HepG2 (cell line): ENCODE measurements around the gene RGS19. TPM values are rescaled to one million over a fixed set of nuclear protein-coding genes. Genes with fewer than 3 reads are reported as not detected.

Experiments
- AKAP8 ChIP-seq: sonication (generic); formaldehyde crosslinking; IDR thresholded peaks from 2 replicates; pipeline ENCODE4 v1.5.1; 2020; ENCODE audit warnings: mild to moderate bottlenecking, missing genetic modification reagents
- DR1 ChIP-seq: sonication (generic); formaldehyde crosslinking; IDR thresholded peaks from 2 replicates; pipeline ENCODE4 v1.8.0; 2021; ENCODE audit warnings: mild to moderate bottlenecking, missing genetic modification reagents, inconsistent platforms
- HIC2 ChIP-seq: sonication (generic); formaldehyde crosslinking; IDR thresholded peaks from 2 replicates; pipeline ENCODE4 v1.9.0; 2022; ENCODE audit warnings: low read depth, missing genetic modification reagents
- KLF16 ChIP-seq, 2 experiments: sonication (generic) in 1 of 2; formaldehyde crosslinking in 1 of 2; IDR thresholded peaks; 2 replicates each; pipeline versions ENCODE4 v1.6.1 to v1.8.0; 2016 to 2023; ENCODE audit warnings: missing genetic modification reagents in 2 of 2, missing compliant biosample characterization in 1 of 2
- MAF1 ChIP-seq: sonication (generic); formaldehyde crosslinking; IDR thresholded peaks from 2 replicates; pipeline ENCODE4 v1.5.0; 2020; ENCODE audit warnings: missing genetic modification reagents, borderline replicate concordance
- MLLT10 ChIP-seq: sonication (generic); formaldehyde crosslinking; IDR thresholded peaks from 2 replicates; pipeline ENCODE4 v1.4.0; 2020; ENCODE audit warnings: missing genetic modification reagents
- MTA1 ChIP-seq: sonication (generic); formaldehyde crosslinking; IDR thresholded peaks from 2 replicates; pipeline ENCODE4 v1.4.0; 2020; ENCODE audit warnings: missing genetic modification reagents, mild to moderate bottlenecking, borderline replicate concordance
- MZF1 ChIP-seq: sonication (generic); formaldehyde crosslinking; IDR thresholded peaks from 2 replicates; pipeline ENCODE4 v1.8.1; 2023; ENCODE audit warnings: mild to moderate bottlenecking, missing genetic modification reagents, borderline replicate concordance
- NONO ChIP-seq, 2 experiments: fragments of 450-650 bp in 1 of 2; sonication (generic) in 1 of 2; formaldehyde crosslinking in 1 of 2; IDR thresholded peaks in 1 of 2; conservative IDR thresholded peaks in 1 of 2; 2 replicates each; pipeline versions ENCODE4 v1.6.1 to v1.8.0; 2017 to 2022; ENCODE audit warnings: mild to moderate bottlenecking in 1 of 2, missing genetic modification reagents in 1 of 2, moderate library complexity in 1 of 2
- NPAS2 ChIP-seq: sonication (generic); formaldehyde crosslinking; IDR thresholded peaks from 2 replicates; pipeline ENCODE4 v1.8.0; 2022; ENCODE audit warnings: mild to moderate bottlenecking, missing genetic modification reagents, borderline replicate concordance
- SNRNP70 ChIP-seq: fragments of 200-400 bp; formaldehyde crosslinking; IDR thresholded peaks from 2 replicates; pipeline ENCODE4 v1.6.1; 2017; ENCODE audit warnings: mild to moderate bottlenecking, low read depth, low read length, moderate library complexity
- TCF7L2 ChIP-seq: IDR thresholded peaks from 2 replicates; pipeline ENCODE4 v1.6.1; 2011; ENCODE audit warnings: mild to moderate bottlenecking, low read depth, low read length, moderate library complexity
- USF2 ChIP-seq, 2 experiments: sonication (generic) in 1 of 2; formaldehyde crosslinking in 1 of 2; IDR thresholded peaks; 2 replicates each; pipeline versions ENCODE4 v1.5.1 to v1.6.1; 2011 to 2020; ENCODE audit warnings: borderline replicate concordance in 1 of 2, low read depth in 1 of 2, low read length in 1 of 2, mild to moderate bottlenecking in 1 of 2, missing genetic modification reagents in 1 of 2, moderate library complexity in 1 of 2
- ZBTB37 ChIP-seq: sonication (generic); formaldehyde crosslinking; IDR thresholded peaks from 2 replicates; pipeline ENCODE4 v1.4.0; 2020; ENCODE audit warnings: mild to moderate bottlenecking, missing genetic modification reagents
- ZBTB46 ChIP-seq: sonication (generic); formaldehyde crosslinking; IDR thresholded peaks from 2 replicates; pipeline ENCODE4 v1.4.0; 2020; ENCODE audit warnings: mild to moderate bottlenecking, missing genetic modification reagents, borderline replicate concordance
- ZNF329 ChIP-seq: sonication (generic); formaldehyde crosslinking; IDR thresholded peaks from 2 replicates; pipeline ENCODE4 v1.9.0; 2021; ENCODE audit warnings: low read depth, mild to moderate bottlenecking, missing genetic modification reagents
- ZNF333 ChIP-seq: sonication (generic); formaldehyde crosslinking; IDR thresholded peaks from 2 replicates; pipeline ENCODE4 v1.4.0; 2020; ENCODE audit warnings: mild to moderate bottlenecking, missing genetic modification reagents, borderline replicate concordance
- ZNF772 ChIP-seq: sonication (generic); formaldehyde crosslinking; IDR thresholded peaks from 2 replicates; pipeline ENCODE4 v1.5.0; 2020; ENCODE audit warnings: mild to moderate bottlenecking, missing genetic modification reagents
- ZNF883 ChIP-seq: sonication (generic); formaldehyde crosslinking; IDR thresholded peaks from 2 replicates; pipeline ENCODE4 v1.5.1; 2020; ENCODE audit warnings: mild to moderate bottlenecking, missing genetic modification reagents; ENCODE audit errors: not compliant biosample characterization
- ZSCAN21 ChIP-seq: sonication (generic); formaldehyde crosslinking; IDR thresholded peaks from 2 replicates; pipeline ENCODE4 v1.8.0; 2022; ENCODE audit warnings: mild to moderate bottlenecking, missing genetic modification reagents, moderate library complexity, borderline replicate concordance
- polyA plus RNA-seq, 8 experiments: library from polyadenylated mRNA; depleted of rRNA in 3 of 8; stranded (reverse) in 7 of 8; unstranded in 1 of 8; fragments of >200 nt; fragmentation: Illumina TruSeq in 4 of 8; extraction: Trizol in 4 of 8; gene quantifications; 2 replicates each; pipeline versions ENCODE4 v1.2.1 to v1.2.3, GENCODE V29; 2011 to 2016; ENCODE audit warnings: low read depth in 4 of 8, missing spikeins in 1 of 8, mixed read lengths in 1 of 8; ENCODE audit not compliant: insufficient read depth in 1 of 8
- total RNA-seq, 5 experiments: library from RNA; depleted of rRNA; stranded (reverse); fragments of >200 nt; fragmentation: Illumina TruSeq; extraction: Trizol; gene quantifications; 2 replicates each; pipeline ENCODE4 v1.2.3, GENCODE V29; 2016; ENCODE audit warnings: low read depth in 1 of 5

Gene RGS19
- total and polyA plus RNA-seq, 2 of the 13 experiments (the other 11 are each of a cell fraction or from before 2014, with no cell fraction given), result 10.7 to 11.9 TPM

- TF ChIP-seq KLF16 (CRISPR knock-in tag; IDR thresholded peaks at IDR 0.05) (no peak), ZBTB46 (CRISPR knock-in tag) (no peak; the same call in 1 of the 2 replicates), MTA1 (CRISPR knock-in tag) (peak; percentile 79; the same call in 1 of the 2 replicates), TCF7L2 (no peak), ZNF883 (CRISPR knock-in tag) (peak; percentile 12), ZNF329 (CRISPR knock-in tag) (peak; percentile 84), AKAP8 (CRISPR knock-in tag) (peak; percentile 87; the same call in 1 of the 2 replicates), SNRNP70 (no peak), ZSCAN21 (peak; percentile 39; the same call in 1 of the 2 replicates), ZNF772 (CRISPR knock-in tag) (peak; percentile 42; the same call in 1 of the 2 replicates), NPAS2 (CRISPR knock-in tag) (no peak), USF2 (IDR thresholded peaks at IDR 0.05; ENCODE audit: low read depth, low read length) (no peak), USF2 (CRISPR knock-in tag; IDR thresholded peaks at IDR 0.05; ENCODE audit: borderline replicate concordance) (peak; percentile 45; the same call in 1 of the 2 replicates), MAF1 (0 out of 2 replicates have a peak, but pooled peaks have one; percentile 4), NONO (IDR thresholded peaks at IDR 0.05) (no peak), NONO (CRISPR knock-in tag; conservative IDR thresholded peaks at IDR 0.05) (peak; percentile 60), MZF1 (CRISPR knock-in tag) (0 out of 2 replicates have a peak, but pooled peaks have one; percentile 6), ZBTB37 (0 out of 2 replicates have a peak, but pooled peaks have one; percentile 37), DR1 (CRISPR knock-in tag) (peak; percentile 45; the same call in 1 of the 2 replicates), HIC2 (CRISPR knock-in tag) (0 out of 2 replicates have a peak, but pooled peaks have one; percentile 8), MLLT10 (CRISPR knock-in tag) (no peak), ZNF333 (CRISPR knock-in tag) (peak; percentile 44; the same call in 1 of the 2 replicates)
These were observed 22.3 kb downstream of the RGS19 start (continued) for GRCh38 chr20:64056889-64057627.
